Breast epithelium (tissue), 3 donors: ENCODE results near the gene PPARA.

Experiments used
- POLR2A ChIP-seq: fragments of 450-650 bp; IDR thresholded peaks from one replicate; pipeline ENCODE4 v1.6.1; 2016; ENCODE audit warnings: antibody characterized with exemption, mild to moderate bottlenecking, moderate library complexity
- TF ChIP-seq, protein P1 (sequence below), 3 donors: fragments of 450-650 bp; IDR thresholded peaks; one replicate each; pipeline ENCODE4 v1.5.1; 2016 to 2017; ENCODE audit warnings: antibody characterized with exemption in 3 of 3, mild to moderate bottlenecking in 3 of 3, moderate library complexity in 3 of 3

DNA sequence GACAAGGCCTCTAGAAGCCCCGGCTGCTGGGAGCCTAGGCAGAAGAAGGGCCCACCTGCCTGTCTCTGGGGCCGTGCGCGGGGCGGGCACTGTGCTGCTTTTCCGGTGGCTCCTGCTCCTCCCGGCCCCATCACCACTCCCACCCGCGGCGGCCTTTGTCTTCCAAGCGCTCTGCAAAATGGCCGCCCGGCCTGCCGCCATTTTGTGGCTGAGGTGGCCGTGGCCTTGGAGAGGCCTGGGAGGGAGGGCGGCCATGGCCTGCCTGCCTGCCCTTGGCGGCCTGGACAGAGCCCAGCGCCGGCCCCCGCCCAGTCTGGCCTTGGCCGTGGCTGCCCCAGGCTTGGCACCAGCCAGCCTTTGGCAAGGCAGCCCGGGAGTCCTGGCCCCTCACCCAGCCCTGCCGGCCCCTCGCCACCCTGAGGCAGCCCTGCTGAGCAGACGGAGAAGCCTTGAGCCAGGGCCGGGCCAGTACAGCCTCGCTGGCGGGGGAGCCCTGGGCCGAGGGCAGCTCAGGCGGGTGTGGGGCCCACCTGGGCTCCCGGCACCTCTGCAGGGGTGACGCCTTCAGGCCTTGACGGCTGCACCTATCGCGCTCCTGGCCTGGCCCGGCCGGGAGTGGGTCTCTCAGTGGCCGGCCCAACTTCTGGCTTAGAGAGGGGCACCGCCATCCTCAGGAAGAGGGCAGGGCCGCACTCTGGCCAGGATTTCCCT is 46.0 kb upstream of the PPARA start:
- TF ChIP-seq, protein P1, sequence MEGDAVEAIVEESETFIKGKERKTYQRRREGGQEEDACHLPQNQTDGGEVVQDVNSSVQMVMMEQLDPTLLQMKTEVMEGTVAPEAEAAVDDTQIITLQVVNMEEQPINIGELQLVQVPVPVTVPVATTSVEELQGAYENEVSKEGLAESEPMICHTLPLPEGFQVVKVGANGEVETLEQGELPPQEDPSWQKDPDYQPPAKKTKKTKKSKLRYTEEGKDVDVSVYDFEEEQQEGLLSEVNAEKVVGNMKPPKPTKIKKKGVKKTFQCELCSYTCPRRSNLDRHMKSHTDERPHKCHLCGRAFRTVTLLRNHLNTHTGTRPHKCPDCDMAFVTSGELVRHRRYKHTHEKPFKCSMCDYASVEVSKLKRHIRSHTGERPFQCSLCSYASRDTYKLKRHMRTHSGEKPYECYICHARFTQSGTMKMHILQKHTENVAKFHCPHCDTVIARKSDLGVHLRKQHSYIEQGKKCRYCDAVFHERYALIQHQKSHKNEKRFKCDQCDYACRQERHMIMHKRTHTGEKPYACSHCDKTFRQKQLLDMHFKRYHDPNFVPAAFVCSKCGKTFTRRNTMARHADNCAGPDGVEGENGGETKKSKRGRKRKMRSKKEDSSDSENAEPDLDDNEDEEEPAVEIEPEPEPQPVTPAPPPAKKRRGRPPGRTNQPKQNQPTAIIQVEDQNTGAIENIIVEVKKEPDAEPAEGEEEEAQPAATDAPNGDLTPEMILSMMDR (IDR thresholded peaks at IDR 0.05): no peak
- TF ChIP-seq POLR2A: no peak
